Measurements from ENCODE around the gene SPTBN4.

DNA sequence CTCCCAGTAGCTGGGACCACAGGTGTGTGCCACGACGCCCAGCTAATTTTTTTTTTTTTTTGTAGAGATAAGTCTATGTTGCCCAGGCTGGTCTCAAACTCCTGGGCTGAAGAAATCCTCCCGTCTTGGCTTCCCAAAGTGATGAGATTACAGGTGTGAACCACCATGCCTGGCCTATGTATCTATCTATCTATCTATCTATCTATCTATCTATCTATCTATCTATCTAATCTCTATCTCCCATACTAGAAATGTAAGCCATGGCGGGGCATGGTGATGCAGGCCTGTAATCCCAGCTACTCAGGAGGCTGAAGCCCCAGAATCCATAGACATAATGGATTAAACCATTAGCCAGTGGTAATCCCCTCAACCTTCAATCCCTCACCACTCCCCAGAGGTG is 16.1 kb upstream of the SPTBN4 start:
- TF ChIP-seq, protein P1, sequence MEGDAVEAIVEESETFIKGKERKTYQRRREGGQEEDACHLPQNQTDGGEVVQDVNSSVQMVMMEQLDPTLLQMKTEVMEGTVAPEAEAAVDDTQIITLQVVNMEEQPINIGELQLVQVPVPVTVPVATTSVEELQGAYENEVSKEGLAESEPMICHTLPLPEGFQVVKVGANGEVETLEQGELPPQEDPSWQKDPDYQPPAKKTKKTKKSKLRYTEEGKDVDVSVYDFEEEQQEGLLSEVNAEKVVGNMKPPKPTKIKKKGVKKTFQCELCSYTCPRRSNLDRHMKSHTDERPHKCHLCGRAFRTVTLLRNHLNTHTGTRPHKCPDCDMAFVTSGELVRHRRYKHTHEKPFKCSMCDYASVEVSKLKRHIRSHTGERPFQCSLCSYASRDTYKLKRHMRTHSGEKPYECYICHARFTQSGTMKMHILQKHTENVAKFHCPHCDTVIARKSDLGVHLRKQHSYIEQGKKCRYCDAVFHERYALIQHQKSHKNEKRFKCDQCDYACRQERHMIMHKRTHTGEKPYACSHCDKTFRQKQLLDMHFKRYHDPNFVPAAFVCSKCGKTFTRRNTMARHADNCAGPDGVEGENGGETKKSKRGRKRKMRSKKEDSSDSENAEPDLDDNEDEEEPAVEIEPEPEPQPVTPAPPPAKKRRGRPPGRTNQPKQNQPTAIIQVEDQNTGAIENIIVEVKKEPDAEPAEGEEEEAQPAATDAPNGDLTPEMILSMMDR (IDR thresholded peaks at IDR 0.05; ENCODE audit: poor library complexity), result no peak
- no peak for TF ChIP-seq EZH2 (IDR thresholded peaks at IDR 0.05; ENCODE audit: borderline replicate concordance)
- no peak for TF ChIP-seq EZH2phosphoT487 (IDR thresholded peaks at IDR 0.05; ENCODE audit: low read depth, severe bottlenecking, unreplicated experiment)
